ENCODE measurements around the gene CSTB. TPM values are rescaled to one million over a fixed set of nuclear protein-coding genes. Genes with fewer than 3 reads are reported as not detected.

CSTB gene
- total and polyA plus RNA-seq, 4 donors = 3.8 to 62.4 (median 33.7) TPM

GRCh38 chr21:43812139-43812821 lies 36.2 kb upstream of the CSTB start:
- Histone ChIP-seq H3K4me3 (ENCODE audit: low read depth in 1 of 3, low read length in 3 of 3) (no peak overlapping the region), H3K36me3 (ENCODE audit: control insufficient read depth in 4 of 4, insufficient read depth in 3 of 4, low read depth in 1 of 4, low read length in 3 of 4) (no peaks in the 10 kb centered on the region), H3K9ac (ENCODE audit: low read depth in 1 of 2, low read length in 2 of 2) (no peak overlapping the region), H3K27me3 (ENCODE audit: control insufficient read depth in 4 of 4, insufficient read depth in 4 of 4, low read length in 3 of 4) (no peaks in the 10 kb centered on the region), H3K9me3 (ENCODE audit: control insufficient read depth in 4 of 4, low read length in 3 of 4) (no peaks in the 10 kb centered on the region), H3K27ac (ENCODE audit: low read depth in 1 of 2, low read length in 2 of 2) (no peak overlapping the region), H3K4me1 (ENCODE audit: control insufficient read depth in 4 of 4, insufficient read depth in 4 of 4, low read length in 3 of 4) (peaks cover 12 to 52% (median 34%) of the 10 kb centered on the region in 4 donors)
- 44% methylated on average over 27 of the region's 27 CpGs for WGBS
- no peak for DNase-seq (ENCODE audit: low spot score)
- TF ChIP-seq ZBTB33 (IDR thresholded peaks at IDR 0.05) (no peak), TAF1 (conservative IDR thresholded peaks at IDR 0.05) (no peak), HNF4A (conservative IDR thresholded peaks at IDR 0.05) (no peak), FOXA1 (IDR thresholded peaks at IDR 0.05) (no peak), RAD21 (IDR thresholded peaks at IDR 0.05) (no peak), HNF4G (IDR thresholded peaks at IDR 0.05) (no peak), REST (IDR thresholded peaks at IDR 0.05) (no peak), FOXA2 (IDR thresholded peaks at IDR 0.05) (no peak)

- Histone ChIP-seq H3K27me3 (ENCODE audit: control insufficient read depth in 4 of 4, insufficient read depth in 4 of 4, low read length in 3 of 4) (no peaks in the 10 kb centered on the region), H3K9ac (ENCODE audit: low read depth in 1 of 2, low read length in 2 of 2) (no peak overlapping the region), H3K36me3 (ENCODE audit: control insufficient read depth in 4 of 4, insufficient read depth in 3 of 4, low read depth in 1 of 4, low read length in 3 of 4) (no peaks in the 10 kb centered on the region), H3K27ac (ENCODE audit: low read depth in 1 of 2, low read length in 2 of 2) (no peak overlapping the region), H3K4me1 (ENCODE audit: control insufficient read depth in 4 of 4, insufficient read depth in 4 of 4, low read length in 3 of 4) (peaks cover 12 to 52% (median 34%) of the 10 kb centered on the region in 4 donors), H3K9me3 (ENCODE audit: control insufficient read depth in 4 of 4, low read length in 3 of 4) (no peaks in the 10 kb centered on the region), H3K4me3 (ENCODE audit: low read depth in 1 of 3, low read length in 3 of 3) (no peak overlapping the region)
- TF ChIP-seq HNF4A (conservative IDR thresholded peaks at IDR 0.05) = no peak
- no peak for DNase-seq (ENCODE audit: low spot score)
- 74% methylated on average over 24 of the region's 24 CpGs for whole genome bisulfite sequencing
Measured at GRCh38 chr21:43811262-43812105, 35.4 kb upstream of the CSTB start.

- DNase-seq (ENCODE audit: low spot score) = peak; percentile 96
- Histone ChIP-seq H3K9me3 (ENCODE audit: control insufficient read depth in 4 of 4, low read length in 3 of 4) (no peaks in the 10 kb centered on the region), H3K27me3 (ENCODE audit: control insufficient read depth in 4 of 4, insufficient read depth in 4 of 4, low read length in 3 of 4) (no peaks in the 10 kb centered on the region), H3K36me3 (ENCODE audit: control insufficient read depth in 4 of 4, insufficient read depth in 3 of 4, low read depth in 1 of 4, low read length in 3 of 4) (no peaks in the 10 kb centered on the region), H3K27ac (ENCODE audit: low read depth in 1 of 2, low read length in 2 of 2) (no peak overlapping the region), H3K4me1 (ENCODE audit: control insufficient read depth in 4 of 4, insufficient read depth in 4 of 4, low read length in 3 of 4) (peaks cover 12 to 52% (median 34%) of the 10 kb centered on the region in 4 donors), H3K4me3 (ENCODE audit: low read depth in 1 of 3, low read length in 3 of 3) (no peak overlapping the region), H3K9ac (ENCODE audit: low read depth in 1 of 2, low read length in 2 of 2) (no peak overlapping the region)
- WGBS = 10% methylated on average over 23 of the region's 23 CpGs
- no peak for TF ChIP-seq YY1 (IDR thresholded peaks at IDR 0.05)
- peak; percentile 36 for TF ChIP-seq NR2F2 (IDR thresholded peaks at IDR 0.05)
- TF ChIP-seq EGR1 (IDR thresholded peaks at IDR 0.05; ENCODE audit: low read depth in 2 of 2) = no peak
- TF ChIP-seq REST (IDR thresholded peaks at IDR 0.05) = no peak
- no peak for TF ChIP-seq FOXA2 (IDR thresholded peaks at IDR 0.05)
- TF ChIP-seq JUND (IDR thresholded peaks at IDR 0.05) = no peak
- no peak for TF ChIP-seq ZBTB33 (IDR thresholded peaks at IDR 0.05)
- TF ChIP-seq FOXA1 (IDR thresholded peaks at IDR 0.05) = no peak
Measured at GRCh38 chr21:43810505-43811261, 34.6 kb upstream of the CSTB start.
